ENCODE data around the gene SCYL1. TPM values are rescaled to one million over a fixed set of nuclear protein-coding genes. Genes with fewer than 3 reads are reported as not detected.

Gene SCYL1
- total RNA-seq, 1 experiment from 2014 or later = 54.7 TPM

- Histone ChIP-seq H2BK120ac (ENCODE audit: low read depth, low read length, poor library complexity, severe bottlenecking) (no peak overlapping the region), H2BK5ac (ENCODE audit: insufficient read length, low read length) (no peak overlapping the region), H3K27me3 (ENCODE audit: insufficient read depth, low read length) (peaks cover 8% of the 10 kb centered on the region; the same call in 1 of the 2 replicates), H3K9ac (ENCODE audit: extremely low read depth, insufficient read length, low read length) (no peak overlapping the region), H3K23me2 (ENCODE audit: insufficient read length, low read depth, low read length, poor library complexity, severe bottlenecking) (peaks cover 8% of the 10 kb centered on the region), H4K91ac (ENCODE audit: insufficient read length, low read depth, low read length) (no peak overlapping the region), H3T11ph (ENCODE audit: low read length) (no peak overlapping the region), H3K56ac (ENCODE audit: insufficient read length, low read depth, low read length) (no peak overlapping the region), H3K27ac (ENCODE audit: insufficient read length, low read depth, low read length) (no peak overlapping the region), H4K8ac (replicated peaks; ENCODE audit: insufficient read length, low read depth, low read length) (no peak overlapping the region), H3K79me1 (ENCODE audit: insufficient read depth, low read depth, low read length, poor library complexity, severe bottlenecking) (no peaks in the 10 kb centered on the region), H3K79me2 (ENCODE audit: insufficient read depth, low read length) (no peaks in the 10 kb centered on the region), H3K4me2 (ENCODE audit: insufficient read depth, insufficient read length, low read length) (no peak overlapping the region), H3K4me1 (ENCODE audit: insufficient read depth, low read length) (no peaks in the 10 kb centered on the region), H4K5ac (ENCODE audit: insufficient read length, low read depth, low read length) (no peak overlapping the region), H2AFZ (ENCODE audit: low read length) (no peak overlapping the region), H4K20me1 (ENCODE audit: control insufficient read depth, insufficient read depth, insufficient read length) (no peaks in the 10 kb centered on the region), H3K9me3 (ENCODE audit: control insufficient read depth, low read depth, low read length) (no peaks in the 10 kb centered on the region), H2AK5ac (ENCODE audit: insufficient read length, low read length) (no peak overlapping the region), H3K18ac (ENCODE audit: insufficient read length, low read depth, low read length) (no peak overlapping the region), H3K23ac (ENCODE audit: insufficient read length, low read depth, low read length) (no peak overlapping the region), H2BK12ac (ENCODE audit: insufficient read length, low read depth, low read length) (no peak overlapping the region), H2BK15ac (ENCODE audit: low read depth, low read length) (no peak overlapping the region), H3K14ac (ENCODE audit: insufficient read depth, low read length) (no peak overlapping the region), H3K4ac (ENCODE audit: low read depth, low read length) (no peak overlapping the region), H2BK20ac (ENCODE audit: low read depth, low read length, poor library complexity, severe bottlenecking) (no peak overlapping the region)
- no peaks in the 10 kb centered on the region for H3K9me3 Mint-ChIP-seq
- peaks cover 18 to 27% of the 10 kb centered on the region in 2 experiments for H3K4me1 Mint-ChIP-seq
- peaks cover 0 to 3% (median 3%) of the 10 kb centered on the region in 3 experiments; a peak in 3 of 7 replicates for H3K36me3 Mint-ChIP-seq (ENCODE audit: insufficient read depth in 1 of 3, low read depth in 3 of 3)
- peaks cover 33% of the 10 kb centered on the region for H3K27me3 Mint-ChIP-seq (ENCODE audit: low read depth)
- no CpG with 5 or more reads among the region's 3 CpGs for WGBS (ENCODE audit: extremely low coverage, insufficient read length, low lambda C conversion rate)
- H3K27ac Mint-ChIP-seq = no peak overlapping the region
- H3K4me3 Mint-ChIP-seq = no peak overlapping the region; a peak in 1 of 5 replicates
- DNase-seq = no peak
- TF ChIP-seq, protein P1, sequence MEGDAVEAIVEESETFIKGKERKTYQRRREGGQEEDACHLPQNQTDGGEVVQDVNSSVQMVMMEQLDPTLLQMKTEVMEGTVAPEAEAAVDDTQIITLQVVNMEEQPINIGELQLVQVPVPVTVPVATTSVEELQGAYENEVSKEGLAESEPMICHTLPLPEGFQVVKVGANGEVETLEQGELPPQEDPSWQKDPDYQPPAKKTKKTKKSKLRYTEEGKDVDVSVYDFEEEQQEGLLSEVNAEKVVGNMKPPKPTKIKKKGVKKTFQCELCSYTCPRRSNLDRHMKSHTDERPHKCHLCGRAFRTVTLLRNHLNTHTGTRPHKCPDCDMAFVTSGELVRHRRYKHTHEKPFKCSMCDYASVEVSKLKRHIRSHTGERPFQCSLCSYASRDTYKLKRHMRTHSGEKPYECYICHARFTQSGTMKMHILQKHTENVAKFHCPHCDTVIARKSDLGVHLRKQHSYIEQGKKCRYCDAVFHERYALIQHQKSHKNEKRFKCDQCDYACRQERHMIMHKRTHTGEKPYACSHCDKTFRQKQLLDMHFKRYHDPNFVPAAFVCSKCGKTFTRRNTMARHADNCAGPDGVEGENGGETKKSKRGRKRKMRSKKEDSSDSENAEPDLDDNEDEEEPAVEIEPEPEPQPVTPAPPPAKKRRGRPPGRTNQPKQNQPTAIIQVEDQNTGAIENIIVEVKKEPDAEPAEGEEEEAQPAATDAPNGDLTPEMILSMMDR (conservative IDR thresholded peaks at IDR 0.05) = no peak
These were observed 53.8 kb downstream of the SCYL1 start for GRCh38 chr11:65578667-65579066.
